GM19025 (cell line): Measurements from ENCODE around the gene OPRM1.

ENCODE experiments used
- ATAC-seq: cut with Tn5 transposase; IDR thresholded peaks from one replicate; pipeline ENCODE4 v1.9.1; 2021; ENCODE audit warnings: mild to moderate bottlenecking, low read depth, moderate library complexity; ENCODE audit not compliant: unreplicated experiment

OPRM1 gene

DNA sequence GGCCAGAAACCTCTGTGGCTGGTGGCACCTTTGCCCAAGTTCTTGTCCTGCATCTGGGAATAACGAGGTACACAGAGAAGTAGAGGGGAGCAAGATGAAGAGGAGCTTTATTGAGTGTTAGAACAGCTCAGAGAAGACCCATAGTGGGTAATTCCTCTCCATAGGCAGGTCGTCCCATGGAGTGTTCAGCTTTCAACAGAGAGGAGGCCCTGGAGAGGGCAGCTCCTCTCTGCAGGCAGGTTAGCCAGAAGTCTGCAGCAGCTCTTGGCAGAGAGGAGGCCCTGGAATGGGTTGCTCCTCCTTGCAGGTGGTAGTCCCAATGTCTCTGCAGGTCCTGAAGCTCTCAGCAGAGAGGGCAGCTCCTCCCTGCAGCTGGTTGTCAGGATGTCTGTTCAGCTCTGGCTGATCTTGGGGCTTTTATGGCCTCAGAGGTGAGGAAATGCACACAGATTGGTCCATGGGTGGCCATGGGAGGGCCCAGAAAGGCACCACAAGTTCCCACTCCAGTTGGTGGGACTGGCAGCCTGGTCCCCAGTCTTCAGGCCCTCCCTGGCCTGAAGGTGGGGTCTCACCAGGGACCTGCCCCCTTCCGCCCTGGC lies 228.6 kb downstream of the OPRM1 start:
- peak; percentile 62 for ATAC-seq

DNA sequence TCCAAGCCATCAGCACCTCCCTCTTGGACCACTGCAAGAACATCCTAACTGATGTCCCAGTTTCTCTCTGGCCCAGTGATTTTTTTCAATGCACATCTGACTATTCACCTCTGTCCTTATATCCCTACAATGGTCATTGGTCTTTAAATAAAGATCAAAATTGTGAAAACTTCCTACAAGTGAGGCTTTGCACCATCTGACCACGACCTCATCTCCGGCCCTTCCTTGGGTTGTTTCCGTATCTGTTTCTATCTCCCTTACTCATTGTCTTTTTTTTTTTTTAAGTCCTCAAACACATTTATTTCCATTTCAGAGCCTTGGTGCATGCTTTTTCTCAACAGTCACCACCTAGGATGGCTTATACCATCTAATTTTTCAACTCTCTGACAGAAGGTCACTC lies 229.4 kb downstream of the OPRM1 start:
- ATAC-seq: no peak

- no peak for ATAC-seq
Measured at GRCh38 chr6:154274168-154274567, 235.1 kb downstream of the OPRM1 start.

DNA sequence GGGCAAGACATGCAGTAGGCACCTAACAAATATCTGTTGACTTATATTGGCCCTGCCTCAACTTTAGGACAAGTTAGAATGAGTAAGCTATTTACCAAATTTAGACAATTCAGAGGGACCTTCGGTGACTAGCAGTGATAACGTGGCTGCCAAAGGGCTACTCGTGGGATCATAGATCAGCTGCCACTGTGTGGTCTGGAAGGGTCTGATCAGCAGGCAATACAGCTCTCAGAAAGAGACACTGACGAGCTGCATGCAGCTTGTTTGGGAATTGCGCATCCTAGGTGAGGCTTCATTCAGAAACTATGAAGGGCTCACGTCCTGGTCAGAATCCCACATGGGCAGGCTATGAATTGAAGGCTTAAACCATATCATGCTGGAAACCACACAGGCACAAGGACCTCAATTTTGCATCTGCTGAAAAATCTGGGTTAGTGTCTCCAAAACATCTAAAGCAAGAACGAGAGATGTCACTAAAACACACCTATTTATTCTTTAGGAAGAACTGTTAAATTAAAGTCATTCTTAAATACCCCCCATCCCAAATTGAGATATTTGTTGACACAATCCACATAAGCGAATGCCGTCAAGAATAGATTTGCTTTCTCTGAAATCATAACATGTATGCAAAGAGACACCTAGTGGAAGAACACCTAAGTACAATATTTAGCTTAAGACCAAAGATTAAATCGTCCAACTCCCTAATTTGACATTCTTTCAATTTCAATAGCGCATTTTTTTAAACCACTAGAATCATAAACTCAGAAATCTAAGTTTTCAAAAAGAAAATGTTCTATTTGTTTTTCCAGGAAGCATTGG lies 238.0 kb downstream of the OPRM1 start:
- ATAC-seq: peak; percentile 67

DNA sequence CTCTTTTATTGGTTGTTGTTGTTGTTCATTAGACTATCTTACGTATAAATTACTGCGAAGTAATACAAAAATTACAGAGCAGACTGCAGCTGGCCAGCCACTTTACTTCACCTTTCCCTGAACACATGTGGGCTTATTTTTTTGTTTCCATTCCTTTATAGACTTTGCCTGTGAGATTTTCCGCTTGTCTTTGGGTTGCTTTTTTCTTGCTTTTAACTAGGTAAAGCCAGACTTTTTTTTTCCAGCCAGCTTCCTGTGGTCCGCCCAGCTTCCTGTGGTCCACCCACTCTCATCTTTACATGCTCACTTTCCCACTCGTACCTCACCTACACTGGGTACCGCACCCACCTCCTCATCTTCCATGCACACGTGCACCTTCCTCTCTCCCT lies 238.6 kb downstream of the OPRM1 start:
- ATAC-seq: no peak

GRCh38 chr6:154280521-154280920 lies 241.5 kb downstream of the OPRM1 start:
- no peak for ATAC-seq

DNA sequence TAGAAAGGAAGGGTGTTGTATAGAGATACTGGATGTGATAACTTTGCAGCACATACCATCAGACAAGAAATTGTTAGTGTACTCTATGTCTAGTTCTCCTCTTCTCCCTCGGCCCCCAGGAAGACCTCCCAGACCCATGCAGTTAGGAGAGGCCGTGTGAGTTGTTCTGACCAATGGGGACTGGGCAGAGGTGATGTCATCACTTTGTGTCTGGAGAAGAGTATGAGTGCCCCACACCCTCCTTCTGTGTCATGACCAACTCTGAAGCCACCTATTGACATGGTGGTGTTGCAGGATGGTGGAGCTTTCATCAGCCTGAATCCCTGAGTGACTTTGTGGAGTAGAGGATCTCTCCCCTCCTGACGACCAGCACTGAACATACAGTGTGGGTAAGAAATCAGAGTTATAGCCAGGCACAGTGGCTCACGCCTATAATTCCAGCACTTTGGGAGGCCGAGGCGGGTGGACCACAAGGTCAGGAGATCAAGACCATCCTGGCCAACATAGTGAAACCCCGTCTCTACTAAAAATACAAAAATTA lies 245.3 kb downstream of the OPRM1 start:
- ATAC-seq: no peak

- no peak for ATAC-seq
Measured at GRCh38 chr6:154285826-154286225, 246.8 kb downstream of the OPRM1 start.

GRCh38 chr6:154289818-154290508 lies 250.9 kb downstream of the OPRM1 start:
- ATAC-seq: no peak

DNA sequence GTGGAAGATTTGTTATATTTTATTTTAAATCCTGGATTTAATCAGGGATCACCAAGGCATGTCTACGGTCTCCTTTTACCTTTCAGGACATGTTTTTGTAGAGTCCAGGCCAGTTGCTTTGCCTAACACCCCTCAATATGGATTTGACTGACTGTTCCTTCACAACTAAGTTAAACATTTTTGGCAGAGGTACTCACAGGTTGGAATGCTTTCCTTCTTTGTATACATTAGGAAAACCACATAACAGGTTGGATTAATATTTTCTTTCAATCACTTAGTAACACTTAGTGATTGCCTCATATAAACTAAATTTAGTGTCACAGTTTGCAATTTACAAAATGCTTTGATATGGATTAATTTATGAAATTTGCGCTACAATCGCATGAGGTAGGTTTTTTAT lies 253.0 kb downstream of the OPRM1 start:
- no peak for ATAC-seq

DNA sequence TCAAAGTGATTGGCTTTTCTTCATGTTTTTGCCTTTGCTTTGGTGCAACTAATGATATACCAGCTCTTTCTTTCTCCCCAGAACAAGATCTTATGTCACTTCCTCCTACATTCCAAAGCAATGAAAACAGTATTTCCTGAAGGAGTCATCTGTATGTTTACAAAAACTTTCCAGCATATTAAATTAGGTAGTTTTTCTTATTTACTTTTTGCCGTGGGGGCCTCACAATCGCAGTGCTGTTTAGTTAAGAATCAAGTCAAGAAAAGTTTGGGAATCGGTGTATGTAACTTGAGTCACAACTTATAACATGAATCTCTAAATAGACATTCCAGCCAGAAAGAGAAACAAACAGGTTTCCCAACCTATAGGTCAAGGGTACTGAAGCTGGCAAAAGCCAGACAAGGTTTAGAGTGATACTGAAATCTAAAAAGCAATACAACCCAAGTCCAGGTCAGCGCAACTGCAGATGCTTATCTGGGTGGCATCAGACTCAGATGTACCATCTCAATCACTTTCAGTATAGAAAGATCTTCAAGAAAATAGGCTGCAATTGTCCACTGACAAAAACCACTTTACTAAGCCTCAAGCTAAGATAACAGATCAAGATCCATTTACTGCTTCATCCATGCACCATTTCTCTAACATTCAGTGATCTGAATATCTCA lies 253.9 kb downstream of the OPRM1 start:
- ATAC-seq: no peak

DNA sequence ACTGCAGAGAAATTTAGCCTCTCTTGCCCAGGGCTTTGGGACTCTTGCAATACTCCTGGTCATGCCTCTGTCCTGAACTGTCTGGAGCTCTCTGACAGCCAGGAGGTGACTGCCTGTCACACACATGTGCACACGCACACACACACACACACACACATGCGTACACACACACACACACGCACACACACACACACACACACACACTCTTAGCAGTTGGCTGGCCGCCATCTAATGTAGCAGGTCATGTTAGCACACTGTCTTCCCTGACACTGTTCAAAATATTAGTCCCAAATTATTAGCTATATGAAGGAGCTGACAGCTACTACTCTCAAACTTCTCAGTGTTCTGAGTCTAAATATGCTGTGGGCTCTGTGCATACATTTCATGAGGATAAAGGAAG lies 256.7 kb downstream of the OPRM1 start:
- no peak for ATAC-seq
